Spleen (tissue), 11 donors: ENCODE measurements around the gene EMILIN1. TPM values are rescaled to one million over a fixed set of nuclear protein-coding genes. Genes with fewer than 3 reads are reported as not detected.
A peak's percentile ranks its signal among the peaks of the same experiment; 100 is the strongest.

Source experiments
- DNase-seq: peaks from one replicate; pipeline ENCODE4 v3.0.0-alpha.2; 2020
- H3K27ac ChIP-seq, 8 donors: fragments of 200-600 bp; sonication (generic) in 7 of 8; 1 replicate in 4 of 8; 2 replicates in 4 of 8; pipeline versions ENCODE4 v1.5.0 to v1.8.0; 2016 to 2021; ENCODE audit warnings: inconsistent platforms in 4 of 8, mild to moderate bottlenecking in 4 of 8, moderate library complexity in 1 of 8
- H3K27me3 ChIP-seq, 7 donors: fragments of 200-600 bp; sonication (generic) in 6 of 7; replicated peaks in 1 of 7; 1 replicate in 4 of 7; 2 replicates in 3 of 7; pipeline versions ENCODE4 v1.5.0 to v1.8.0; 2016 to 2021; ENCODE audit warnings: inconsistent platforms in 3 of 7, mild to moderate bottlenecking in 1 of 7
- H3K36me3 ChIP-seq, 6 donors: fragments of 200-600 bp; sonication (generic) in 5 of 6; 1 replicate in 4 of 6; 2 replicates in 2 of 6; pipeline versions ENCODE4 v1.5.0 to v1.8.0; 2016 to 2021; ENCODE audit warnings: inconsistent platforms in 2 of 6
- H3K4me1 ChIP-seq, 6 donors: fragments of 200-600 bp; sonication (generic) in 5 of 6; 1 replicate in 3 of 6; 2 replicates in 3 of 6; pipeline versions ENCODE4 v1.5.0 to v1.8.0; 2016 to 2021; ENCODE audit warnings: inconsistent platforms in 3 of 6
- H3K4me3 ChIP-seq, 8 donors: fragments of 200-600 bp; sonication (generic) in 7 of 8; 1 replicate in 4 of 8; 2 replicates in 4 of 8; pipeline versions ENCODE4 v1.5.0 to v1.8.0; 2016 to 2021; ENCODE audit warnings: inconsistent platforms in 4 of 8, mild to moderate bottlenecking in 4 of 8, moderate library complexity in 2 of 8
- H3K9me3 ChIP-seq, 8 donors: fragments of 200-600 bp; sonication (generic) in 7 of 8; 1 replicate in 4 of 8; 2 replicates in 4 of 8; pipeline versions ENCODE4 v1.5.0 to v1.8.0; 2016 to 2021; ENCODE audit warnings: inconsistent platforms in 4 of 8
- POLR2A ChIP-seq, 3 donors: fragments of 450-650 bp; IDR thresholded peaks; one replicate each; pipeline ENCODE4 v1.5.1; 2017; ENCODE audit warnings: antibody characterized with exemption in 3 of 3, mild to moderate bottlenecking in 1 of 3
- POLR2AphosphoS5 ChIP-seq, 3 donors: sonication (generic); formaldehyde crosslinking; IDR thresholded peaks; one replicate each; pipeline ENCODE4 v1.5.1; 2017; ENCODE audit warnings: antibody characterized with exemption in 3 of 3
- WGBS, 5 donors: extraction: QIAGEN DNeasy Blood & Tissue Kit in 3 of 5; methylation state at CpG; one replicate each; pipeline versions ENCODE4 v1.1.5 to v1.1.7; 2013 to 2018; 5-methylcytosine and 5-hydroxymethylcytosine counted together
- intact Hi-C: fragments of 100-400 bp; cut with DNase I; formaldehyde crosslinking; loops from one replicate; pipeline ENCODE4 v1.15.0; 2023; ENCODE audit warnings: low total_unique reads
- polyA plus RNA-seq, 3 donors: library from polyadenylated mRNA; stranded (reverse); fragments of 200-250 nt; gene quantifications; one replicate each; pipeline ENCODE4 v1.2.1, GENCODE V29; 2013
- total RNA-seq, 7 donors: library from RNA; depleted of rRNA in 3 of 7; stranded (reverse); fragments of >200 nt in 3 of 7; fragmentation: NEBNext Ultra II Directional in 4 of 7; extraction: Animal tissue kit (Norgen Biotek cat#: 25700) in 4 of 7; gene quantifications; one replicate each; pipeline versions ENCODE4 v1.1.0 to v1.2.1, GENCODE V29; 2016 to 2021
- TF ChIP-seq, protein P1 (sequence below), 11 experiments: fragments of 200-600 bp in 7 of 11; fragments of 450-650 bp in 4 of 11; sonication (generic) in 4 of 11; IDR thresholded peaks in 8 of 11; conservative IDR thresholded peaks in 3 of 11; 1 replicate in 7 of 11; 2 replicates in 4 of 11; pipeline versions ENCODE4 v1.4.0 to v1.8.0; 2016 to 2021; ENCODE audit warnings: antibody characterized with exemption in 11 of 11, inconsistent platforms in 4 of 11, mild to moderate bottlenecking in 1 of 11
- donor health status: healthy with polysubstance abuse.
- donor health status: DM: no; HTN: no; CAD: no; lungs with moderate emphysema.
- donor health status: DM: no; HTN: no; CAD: no.
- donor health status: Bipolar disorder and iron deficiency.
- donor health status: healthy.
- donor health status: DM: no; HTN: no; CAD: no.
- donor health status: DM: yes; HTN: yes; CAD: no.

Gene EMILIN1
- total and polyA plus RNA-seq, 10 donors, result 18.3 to 152 (median 105) TPM

DNA sequence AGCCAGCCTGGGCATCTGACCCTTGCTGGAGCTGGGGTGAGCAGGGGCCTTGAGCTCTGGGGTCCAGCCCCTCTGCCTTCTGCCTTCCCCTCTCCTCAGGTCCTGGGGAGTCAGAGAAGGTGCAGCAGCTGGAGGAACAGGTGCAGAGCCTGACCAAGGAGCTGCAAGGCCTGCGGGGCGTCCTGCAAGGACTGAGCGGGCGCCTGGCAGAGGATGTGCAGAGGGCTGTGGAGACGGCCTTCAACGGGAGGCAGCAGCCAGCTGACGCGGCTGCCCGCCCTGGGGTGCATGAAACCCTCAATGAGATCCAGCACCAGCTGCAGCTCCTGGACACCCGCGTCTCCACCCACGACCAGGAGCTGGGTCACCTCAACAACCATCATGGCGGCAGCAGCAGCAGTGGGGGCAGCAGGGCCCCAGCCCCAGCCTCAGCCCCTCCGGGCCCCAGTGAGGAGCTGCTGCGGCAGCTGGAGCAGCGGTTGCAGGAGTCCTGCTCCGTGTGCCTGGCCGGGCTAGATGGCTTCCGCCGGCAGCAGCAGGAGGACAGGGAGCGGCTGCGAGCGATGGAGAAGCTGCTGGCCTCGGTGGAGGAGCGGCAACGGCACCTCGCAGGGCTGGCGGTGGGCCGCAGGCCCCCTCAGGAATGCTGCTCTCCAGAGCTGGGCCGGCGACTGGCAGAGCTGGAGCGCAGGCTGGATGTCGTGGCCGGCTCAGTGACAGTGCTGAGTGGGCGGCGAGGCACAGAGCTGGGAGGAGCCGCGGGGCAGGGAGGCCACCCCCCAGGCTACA lies 3.8 kb downstream of the EMILIN1 start:
- no peaks in the 10 kb centered on the region for H3K27me3 ChIP-seq
- peaks cover 0 to 23% (median 0%) of the 10 kb centered on the region in 6 donors for H3K36me3 ChIP-seq
- H3K4me3 ChIP-seq, result peak overlapping the region in 4 of 8 donors; percentile 41 to 65 (median 49)
- DNase-seq, result peak; percentile 86
- peak overlapping the region in 7 of 8 donors; percentile 81 to 97 (median 85) for H3K27ac ChIP-seq
- TF ChIP-seq, protein P1, sequence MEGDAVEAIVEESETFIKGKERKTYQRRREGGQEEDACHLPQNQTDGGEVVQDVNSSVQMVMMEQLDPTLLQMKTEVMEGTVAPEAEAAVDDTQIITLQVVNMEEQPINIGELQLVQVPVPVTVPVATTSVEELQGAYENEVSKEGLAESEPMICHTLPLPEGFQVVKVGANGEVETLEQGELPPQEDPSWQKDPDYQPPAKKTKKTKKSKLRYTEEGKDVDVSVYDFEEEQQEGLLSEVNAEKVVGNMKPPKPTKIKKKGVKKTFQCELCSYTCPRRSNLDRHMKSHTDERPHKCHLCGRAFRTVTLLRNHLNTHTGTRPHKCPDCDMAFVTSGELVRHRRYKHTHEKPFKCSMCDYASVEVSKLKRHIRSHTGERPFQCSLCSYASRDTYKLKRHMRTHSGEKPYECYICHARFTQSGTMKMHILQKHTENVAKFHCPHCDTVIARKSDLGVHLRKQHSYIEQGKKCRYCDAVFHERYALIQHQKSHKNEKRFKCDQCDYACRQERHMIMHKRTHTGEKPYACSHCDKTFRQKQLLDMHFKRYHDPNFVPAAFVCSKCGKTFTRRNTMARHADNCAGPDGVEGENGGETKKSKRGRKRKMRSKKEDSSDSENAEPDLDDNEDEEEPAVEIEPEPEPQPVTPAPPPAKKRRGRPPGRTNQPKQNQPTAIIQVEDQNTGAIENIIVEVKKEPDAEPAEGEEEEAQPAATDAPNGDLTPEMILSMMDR (IDR thresholded peaks at IDR 0.05 in 8 of 11, conservative IDR thresholded peaks at IDR 0.05 in 3 of 11), result no peak
- TF ChIP-seq POLR2A (IDR thresholded peaks at IDR 0.05) (no peak), POLR2AphosphoS5 (IDR thresholded peaks at IDR 0.05) (peak in 1 of 3 donors; percentile 59)
- peaks cover 22 to 98% (median 53%) of the 10 kb centered on the region in 6 donors for H3K4me1 ChIP-seq
- 81 to 97% (median 91%) methylated on average over 21 to 38 of the region's 38 CpGs for WGBS, 5 donors
- intact Hi-C loops, result no loop called here
- no peaks in the 10 kb centered on the region for H3K9me3 ChIP-seq

DNA sequence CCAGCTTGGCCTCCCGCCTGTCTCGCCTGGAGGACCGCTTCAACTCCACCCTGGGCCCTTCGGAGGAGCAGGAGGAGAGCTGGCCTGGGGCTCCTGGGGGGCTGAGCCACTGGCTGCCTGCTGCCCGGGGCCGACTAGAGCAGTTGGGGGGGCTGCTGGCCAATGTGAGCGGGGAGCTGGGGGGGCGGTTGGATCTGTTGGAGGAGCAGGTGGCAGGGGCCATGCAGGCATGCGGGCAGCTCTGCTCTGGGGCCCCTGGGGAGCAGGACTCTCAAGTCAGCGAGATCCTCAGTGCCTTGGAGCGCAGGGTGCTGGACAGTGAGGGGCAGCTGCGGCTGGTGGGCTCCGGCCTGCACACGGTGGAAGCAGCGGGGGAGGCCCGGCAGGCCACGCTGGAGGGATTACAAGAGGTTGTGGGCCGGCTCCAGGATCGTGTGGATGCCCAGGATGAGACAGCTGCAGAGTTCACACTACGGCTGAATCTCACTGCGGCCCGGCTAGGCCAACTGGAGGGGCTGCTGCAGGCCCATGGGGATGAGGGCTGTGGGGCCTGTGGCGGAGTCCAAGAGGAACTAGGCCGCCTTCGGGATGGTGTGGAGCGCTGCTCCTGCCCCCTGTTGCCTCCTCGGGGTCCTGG lies 4.5 kb downstream of the EMILIN1 start:
- intact Hi-C loops, result no loop called here
- 83 to 91% (median 90%) methylated on average over 16 to 27 of the region's 27 CpGs for WGBS, 5 donors
- Histone ChIP-seq H3K4me1 (peaks cover 23 to 97% (median 57%) of the 10 kb centered on the region in 6 donors), H3K27ac (peak overlapping the region in 3 of 8 donors; percentile 85 to 97 (median 93)), H3K27me3 (no peaks in the 10 kb centered on the region), H3K36me3 (peaks cover 0 to 23% (median 0%) of the 10 kb centered on the region in 6 donors), H3K4me3 (peak overlapping the region in 2 of 8 donors; percentile 53 to 65), H3K9me3 (no peaks in the 10 kb centered on the region)
- peak; percentile 80 for DNase-seq
- TF ChIP-seq POLR2A (IDR thresholded peaks at IDR 0.05) (no peak), POLR2AphosphoS5 (IDR thresholded peaks at IDR 0.05) (no peak)
- TF ChIP-seq, protein P1 (IDR thresholded peaks at IDR 0.05 in 8 of 11, conservative IDR thresholded peaks at IDR 0.05 in 3 of 11), result no peak

- Histone ChIP-seq H3K4me3 (no peak overlapping the region), H3K4me1 (peaks cover 23 to 89% (median 56%) of the 10 kb centered on the region in 6 donors), H3K27ac (peak overlapping the region in 1 of 8 donors; percentile 97), H3K9me3 (no peaks in the 10 kb centered on the region), H3K27me3 (no peaks in the 10 kb centered on the region), H3K36me3 (peaks cover 0 to 23% (median 0%) of the 10 kb centered on the region in 6 donors)
- 87 to 96% (median 88%) methylated on average over 14 to 20 of the region's 20 CpGs for WGBS, 5 donors
- DNase-seq, result peak; percentile 79
- TF ChIP-seq POLR2AphosphoS5 (IDR thresholded peaks at IDR 0.05), result peak in 1 of 3 donors; percentile 24
- no peak for TF ChIP-seq POLR2A (IDR thresholded peaks at IDR 0.05)
- TF ChIP-seq, protein P1 (IDR thresholded peaks at IDR 0.05 in 8 of 11, conservative IDR thresholded peaks at IDR 0.05 in 3 of 11), result no peak
- intact Hi-C loops, result no loop called here
Measured at GRCh38 chr2:27083410-27084296, 5.2 kb downstream of the EMILIN1 start.
